Measurements from ENCODE around the gene BMPR1A.

BMPR1A gene

GRCh38 chr10:86955501-86956194 is 199.2 kb downstream of the BMPR1A start:
- no peak for DNase-seq (ENCODE audit: low read depth, low spot score)

GRCh38 chr10:86956195-86956847 is 199.9 kb downstream of the BMPR1A start:
- DNase-seq (ENCODE audit: low read depth, low spot score) = no peak

GRCh38 chr10:86956848-86957448 is 200.5 kb downstream of the BMPR1A start:
- DNase-seq (ENCODE audit: low read depth, low spot score) = no peak

- no peak for DNase-seq (ENCODE audit: low read depth, low spot score)
Observed at GRCh38 chr10:86957471-86958115, 201.2 kb downstream of the BMPR1A start, which contains the start of gene MMRN2. Gene MMRN2 (minus strand): TSS chr10:86957615. CDS start chr10:86957541, 74 bp downstream.

GRCh38 chr10:86958116-86958900 is 201.9 kb downstream of the BMPR1A start, which contains the start of gene SNCG:
Gene SNCG (plus strand): TSS chr10:86958599. CDS start chr10:86958698, 99 bp downstream.
- no peak for DNase-seq (ENCODE audit: low read depth, low spot score)

- DNase-seq (ENCODE audit: low read depth, low spot score) = no peak
Observed at GRCh38 chr10:86958901-86959736, 202.7 kb downstream of the BMPR1A start.

- DNase-seq (ENCODE audit: low read depth, low spot score) = no peak
Observed at GRCh38 chr10:86959737-86960002, 203.3 kb downstream of the BMPR1A start.

GRCh38 chr10:86960003-86960862 is 203.8 kb downstream of the BMPR1A start:
- DNase-seq (ENCODE audit: low read depth, low spot score) = no peak

- DNase-seq (ENCODE audit: low read depth, low spot score) = no peak
Observed at GRCh38 chr10:86960863-86961434, 204.5 kb downstream of the BMPR1A start.

GRCh38 chr10:86961481-86962091 is 205.2 kb downstream of the BMPR1A start:
- DNase-seq (ENCODE audit: low read depth, low spot score) = no peak

- DNase-seq (ENCODE audit: low read depth, low spot score) = no peak
Observed at GRCh38 chr10:86962136-86962980, 205.9 kb downstream of the BMPR1A start.

- no peak for DNase-seq (ENCODE audit: low read depth, low spot score)
Observed at GRCh38 chr10:86962981-86963310, 206.5 kb downstream of the BMPR1A start.

- no peak for DNase-seq (ENCODE audit: low read depth, low spot score)
Observed at GRCh38 chr10:86963341-86963919, 207.0 kb downstream of the BMPR1A start.

- DNase-seq (ENCODE audit: low read depth, low spot score) = no peak
Observed at GRCh38 chr10:86964061-86964846, 207.8 kb downstream of the BMPR1A start.

- DNase-seq (ENCODE audit: low read depth, low spot score) = no peak
Observed at GRCh38 chr10:86964847-86965190, 208.4 kb downstream of the BMPR1A start.

GRCh38 chr10:86965986-86966654 is 209.7 kb downstream of the BMPR1A start:
- no peak for DNase-seq (ENCODE audit: low read depth, low spot score)

All from activated naive CD8-positive, alpha-beta T cell treated with anti-CD3 and anti-CD28 coated beads, Interleukin-2, amount 50 U/mL, for 16 hours (primary cell).